Ectodermal cell (in vitro differentiated cells): Measurements from ENCODE around the gene LRRC3B. TPM values are rescaled to one million over a fixed set of nuclear protein-coding genes. Genes with fewer than 3 reads are reported as not detected.

Experiments
- H3K27ac ChIP-seq: 2 replicates; pipeline ENCODE4 v1.7.0; 2013; ENCODE audit warnings: mild to moderate bottlenecking, low read depth, low read length; ENCODE audit not compliant: insufficient read depth, poor library complexity, severe bottlenecking
- H3K27me3 ChIP-seq: 2 replicates; pipeline ENCODE4 v1.7.0; 2013; ENCODE audit warnings: mild to moderate bottlenecking, low read length; ENCODE audit not compliant: insufficient read depth, control insufficient read depth, poor library complexity, severe bottlenecking
- H3K36me3 ChIP-seq: one replicate; pipeline ENCODE4 v1.7.0; 2013; ENCODE audit warnings: low read length; ENCODE audit not compliant: control insufficient read depth, insufficient read depth
- H3K4me1 ChIP-seq: one replicate; pipeline ENCODE4 v1.7.0; 2013; ENCODE audit warnings: low read length; ENCODE audit not compliant: control insufficient read depth, insufficient read depth
- H3K4me3 ChIP-seq: 2 replicates; pipeline ENCODE4 v1.7.0; 2013; ENCODE audit warnings: low read depth, low read length, control low read depth; ENCODE audit not compliant: insufficient read depth
- H3K9me3 ChIP-seq: 2 replicates; pipeline ENCODE4 v1.7.0; 2013; ENCODE audit warnings: mild to moderate bottlenecking, low read length, moderate library complexity; ENCODE audit not compliant: control insufficient read depth
- WGBS, 2 experiments: methylation state at CpG; one replicate each; pipeline ENCODE4 v1.1.7; 2013; ENCODE audit warnings: missing lambda C conversion rate in 2 of 2; 5-methylcytosine and 5-hydroxymethylcytosine counted together
- polyA plus RNA-seq, 4 experiments: library from polyadenylated mRNA; stranded (reverse); fragments of 50-300 nt; gene quantifications; one replicate each; pipeline ENCODE4 v1.2.3, GENCODE V29; 2013

Gene LRRC3B
- 2.2 TPM for polyA plus RNA-seq (2013, experiment 1 of 4)
- polyA plus RNA-seq (2013, experiment 2 of 4) = 3.3 TPM
- polyA plus RNA-seq (2013, experiment 3 of 4) = 3.1 TPM
- polyA plus RNA-seq (2013, experiment 4 of 4) = 3.4 TPM

- peak within 1 kb of the TSS; percentile 48 for H3K4me3 ChIP-seq
- H3K9me3 ChIP-seq = no peaks in the 10 kb centered on the region
- peaks cover 15% of the 10 kb centered on the region for H3K4me1 ChIP-seq
- WGBS, 2 experiments = 0% methylated on average over 72 of the region's 72 CpGs
- H3K36me3 ChIP-seq = no peaks in the 10 kb centered on the region
- H3K27me3 ChIP-seq = peaks cover 65% of the 10 kb centered on the region
- no peak within 1 kb of the TSS for H3K27ac ChIP-seq
These were observed at the start of gene LRRC3B for GRCh38 chr3:26622621-26623418. LRRC3B (plus strand) TSS chr3:26622772; CDS start chr3:26709673, 86,901 bp downstream.

- Histone ChIP-seq H3K4me3 (no peak overlapping the region), H3K27me3 (no peaks in the 10 kb centered on the region), H3K27ac (no peak overlapping the region), H3K4me1 (no peaks in the 10 kb centered on the region), H3K9me3 (no peaks in the 10 kb centered on the region), H3K36me3 (no peaks in the 10 kb centered on the region)
These were observed 47.8 kb upstream of the LRRC3B start for GRCh38 chr3:26574766-26575165.

- Histone ChIP-seq H3K9me3 (no peaks in the 10 kb centered on the region), H3K36me3 (no peaks in the 10 kb centered on the region), H3K4me1 (no peaks in the 10 kb centered on the region), H3K27me3 (no peaks in the 10 kb centered on the region), H3K4me3 (no peak overlapping the region), H3K27ac (no peak overlapping the region)
- WGBS, 2 experiments = 86 to 90% methylated on average over 1 of the region's 1 CpG
These were observed 43.5 kb upstream of the LRRC3B start for GRCh38 chr3:26579116-26579515.

- no peak overlapping the region for H3K4me3 ChIP-seq
- no peaks in the 10 kb centered on the region for H3K4me1 ChIP-seq
- H3K9me3 ChIP-seq = no peaks in the 10 kb centered on the region
- no peak overlapping the region for H3K27ac ChIP-seq
- H3K27me3 ChIP-seq = no peaks in the 10 kb centered on the region
- WGBS, 2 experiments = 92% methylated on average over 4 of the region's 4 CpGs
- no peaks in the 10 kb centered on the region for H3K36me3 ChIP-seq
These were observed 35.0 kb upstream of the LRRC3B start for GRCh38 chr3:26587571-26587970.

- Histone ChIP-seq H3K27me3 (no peaks in the 10 kb centered on the region), H3K36me3 (no peaks in the 10 kb centered on the region), H3K9me3 (no peaks in the 10 kb centered on the region), H3K4me1 (no peaks in the 10 kb centered on the region), H3K27ac (no peak overlapping the region), H3K4me3 (no peak overlapping the region)
- WGBS, 2 experiments = 73 to 75% methylated on average over 2 of the region's 2 CpGs
These were observed 33.6 kb upstream of the LRRC3B start for GRCh38 chr3:26588931-26589330.

- no peaks in the 10 kb centered on the region for H3K4me1 ChIP-seq
These were observed 32.9 kb upstream of the LRRC3B start for GRCh38 chr3:26589678-26590077.

GRCh38 chr3:26590919-26591484 lies 31.6 kb upstream of the LRRC3B start:
- H3K27me3 ChIP-seq = no peaks in the 10 kb centered on the region
- H3K27ac ChIP-seq = no peak overlapping the region
- H3K36me3 ChIP-seq = no peaks in the 10 kb centered on the region
- WGBS, 2 experiments = 86 to 95% methylated on average over 4 to 5 of the region's 5 CpGs
- H3K4me1 ChIP-seq = no peaks in the 10 kb centered on the region
- no peak overlapping the region for H3K4me3 ChIP-seq
- no peaks in the 10 kb centered on the region for H3K9me3 ChIP-seq

More at GRCh38 chr3:26589678-26590077, 32.9 kb upstream of the LRRC3B start:
- H3K27me3 ChIP-seq = no peaks in the 10 kb centered on the region
- H3K4me3 ChIP-seq = no peak overlapping the region
- no peaks in the 10 kb centered on the region for H3K36me3 ChIP-seq
- H3K9me3 ChIP-seq = no peaks in the 10 kb centered on the region
- 100% methylated on average over 1 of the region's 1 CpG; no CpG with 5 or more reads in 1 of the 2 experiments for WGBS, 2 experiments
- no peak overlapping the region for H3K27ac ChIP-seq

GRCh38 chr3:26591926-26592325 lies 30.6 kb upstream of the LRRC3B start:
- Histone ChIP-seq H3K4me1 (no peaks in the 10 kb centered on the region), H3K36me3 (no peaks in the 10 kb centered on the region), H3K4me3 (no peak overlapping the region), H3K27ac (no peak overlapping the region), H3K9me3 (no peaks in the 10 kb centered on the region), H3K27me3 (no peaks in the 10 kb centered on the region)
- WGBS, 2 experiments = 91 to 92% methylated on average over 3 of the region's 3 CpGs

GRCh38 chr3:26592451-26592850 lies 30.1 kb upstream of the LRRC3B start:
- H3K4me3 ChIP-seq = no peak overlapping the region
- no peak overlapping the region for H3K27ac ChIP-seq
- WGBS, 2 experiments = 78 to 85% methylated on average over 4 of the region's 4 CpGs
- no peaks in the 10 kb centered on the region for H3K36me3 ChIP-seq
- no peaks in the 10 kb centered on the region for H3K4me1 ChIP-seq
- H3K9me3 ChIP-seq = no peaks in the 10 kb centered on the region
- no peaks in the 10 kb centered on the region for H3K27me3 ChIP-seq

- no peak overlapping the region for H3K4me3 ChIP-seq
- H3K9me3 ChIP-seq = no peaks in the 10 kb centered on the region
- no peaks in the 10 kb centered on the region for H3K27me3 ChIP-seq
- no peak overlapping the region for H3K27ac ChIP-seq
- WGBS, 2 experiments = 89 to 93% methylated on average over 3 of the region's 3 CpGs
- H3K36me3 ChIP-seq = no peaks in the 10 kb centered on the region
- no peaks in the 10 kb centered on the region for H3K4me1 ChIP-seq
These were observed 26.2 kb upstream of the LRRC3B start for GRCh38 chr3:26596335-26596734.
